Liver (tissue), 9 donors: ENCODE data around the gene ADAT2. TPM values are rescaled to one million over a fixed set of nuclear protein-coding genes. Genes with fewer than 3 reads are reported as not detected.

Experiments used
- DNase-seq: peaks from one replicate; pipeline ENCODE4 v3.0.0-alpha.2; 2017; ENCODE audit warnings: low spot score
- H3K27ac ChIP-seq, 2 donors: one replicate each; pipeline ENCODE4 v1.7.0; 2013; ENCODE audit warnings: inconsistent platforms in 2 of 2, low read length in 2 of 2, control low read depth in 1 of 2, low read depth in 1 of 2, mild to moderate bottlenecking in 1 of 2
- H3K27me3 ChIP-seq, 4 donors: one replicate each; pipeline versions ENCODE4 v1.6.1 to v1.7.0; 2013; ENCODE audit warnings: low read length in 3 of 4, inconsistent platforms in 1 of 4, mild to moderate bottlenecking in 1 of 4, moderate library complexity in 1 of 4; ENCODE audit not compliant: control insufficient read depth in 4 of 4, insufficient read depth in 4 of 4
- H3K36me3 ChIP-seq, 4 donors: one replicate each; pipeline versions ENCODE4 v1.6.1 to v1.7.0; 2013; ENCODE audit warnings: low read length in 3 of 4, mild to moderate bottlenecking in 3 of 4, low read depth in 1 of 4, moderate library complexity in 1 of 4; ENCODE audit not compliant: control insufficient read depth in 4 of 4, insufficient read depth in 3 of 4
- H3K4me1 ChIP-seq, 4 donors: one replicate each; pipeline versions ENCODE4 v1.6.1 to v1.7.0; 2013; ENCODE audit warnings: low read length in 3 of 4, mild to moderate bottlenecking in 3 of 4, moderate library complexity in 1 of 4; ENCODE audit not compliant: control insufficient read depth in 4 of 4, insufficient read depth in 4 of 4
- H3K4me3 ChIP-seq, 3 donors: one replicate each; pipeline versions ENCODE4 v1.6.1 to v1.7.0; 2013; ENCODE audit warnings: low read length in 3 of 3, control low read depth in 1 of 3, low read depth in 1 of 3, mild to moderate bottlenecking in 1 of 3
- H3K9ac ChIP-seq, 2 donors: one replicate each; pipeline ENCODE4 v1.7.0; 2013; ENCODE audit warnings: low read length in 2 of 2, mild to moderate bottlenecking in 2 of 2, moderate library complexity in 2 of 2, control low read depth in 1 of 2, low read depth in 1 of 2
- H3K9me3 ChIP-seq, 4 donors: one replicate each; pipeline versions ENCODE4 v1.6.1 to v1.7.0; 2013; ENCODE audit warnings: low read length in 3 of 4; ENCODE audit not compliant: control insufficient read depth in 4 of 4
- CTCF ChIP-seq: fragments of 150-350 bp; IDR thresholded peaks from 2 replicates; pipeline ENCODE4 v1.5.1; 2017; ENCODE audit warnings: improper control_type of control experiment, low read depth, low read length; ENCODE audit not compliant: missing input control
- EGR1 ChIP-seq, 2 donors: IDR thresholded peaks; 2 replicates each; pipeline ENCODE4 v1.6.1; 2016 to 2018; ENCODE audit warnings: antibody characterized with exemption in 2 of 2, low read depth in 2 of 2
- FOXA1 ChIP-seq: IDR thresholded peaks from 2 replicates; pipeline ENCODE4 v1.6.1; 2016; ENCODE audit warnings: antibody characterized with exemption
- GABPA ChIP-seq, 2 donors: IDR thresholded peaks in 1 of 2; conservative IDR thresholded peaks in 1 of 2; 2 replicates each; pipeline ENCODE4 v1.6.1; 2016; ENCODE audit warnings: antibody characterized with exemption in 2 of 2, mild to moderate bottlenecking in 1 of 2, moderate library complexity in 1 of 2
- HNF4A ChIP-seq, 2 donors: conservative IDR thresholded peaks; 2 replicates each; pipeline ENCODE4 v1.6.1; 2016; ENCODE audit warnings: antibody characterized with exemption in 2 of 2, mild to moderate bottlenecking in 2 of 2
- HNF4G ChIP-seq: IDR thresholded peaks from 2 replicates; pipeline ENCODE4 v1.6.1; 2016; ENCODE audit warnings: antibody characterized with exemption
- JUND ChIP-seq, 2 donors: IDR thresholded peaks; 2 replicates each; pipeline ENCODE4 v1.6.1; 2016; ENCODE audit warnings: antibody characterized with exemption in 2 of 2
- MAX ChIP-seq: IDR thresholded peaks from 2 replicates; pipeline ENCODE4 v1.6.1; 2016; ENCODE audit warnings: antibody characterized with exemption
- RAD21 ChIP-seq, 2 donors: IDR thresholded peaks; 2 replicates each; pipeline ENCODE4 v1.6.1; 2016; ENCODE audit warnings: antibody characterized with exemption in 2 of 2, mild to moderate bottlenecking in 2 of 2
- RXRA ChIP-seq, 2 donors: IDR thresholded peaks; 2 replicates each; pipeline ENCODE4 v1.6.1; 2017 to 2018; ENCODE audit warnings: antibody characterized with exemption in 2 of 2, mild to moderate bottlenecking in 1 of 2
- SP1 ChIP-seq: IDR thresholded peaks from 2 replicates; pipeline ENCODE4 v1.6.1; 2018; ENCODE audit warnings: antibody characterized with exemption, mild to moderate bottlenecking
- TAF1 ChIP-seq: conservative IDR thresholded peaks from 2 replicates; pipeline ENCODE4 v1.6.1; 2016; ENCODE audit warnings: antibody characterized with exemption, mild to moderate bottlenecking
- YY1 ChIP-seq: IDR thresholded peaks from 2 replicates; pipeline ENCODE4 v1.6.1; 2016; ENCODE audit warnings: antibody characterized with exemption, mild to moderate bottlenecking
- ZBTB33 ChIP-seq: IDR thresholded peaks from 2 replicates; pipeline ENCODE4 v1.6.1; 2016; ENCODE audit warnings: antibody characterized with exemption
- WGBS: extraction: QIAGEN DNeasy Blood & Tissue Kit; methylation state at CpG from one replicate; pipeline ENCODE4 v1.1.7; 2013; 5-methylcytosine and 5-hydroxymethylcytosine counted together
- polyA plus RNA-seq, 2 donors: library from polyadenylated mRNA; stranded (reverse) in 1 of 2; unstranded in 1 of 2; fragments of 200-250 nt in 1 of 2; fragments of >200 nt in 1 of 2; fragmentation: Nextera tagmentation in 1 of 2; extraction: Ambion mirVana in 1 of 2; gene quantifications; one replicate each; pipeline versions ENCODE4 v1.2.1 to v1.2.3, GENCODE V29; 2013 to 2015
- total RNA-seq, 2 donors: library from RNA; depleted of rRNA; stranded (reverse); fragments of >200 nt; gene quantifications; one replicate each; pipeline ENCODE4 v1.2.3, GENCODE V29; 2014
- TF ChIP-seq, protein P1 (sequence below): IDR thresholded peaks from 2 replicates; pipeline ENCODE4 v1.6.1; 2016; ENCODE audit warnings: antibody characterized with exemption, mild to moderate bottlenecking
- donor health status: healthy.
- donor health status: healthy.
- donor health status: healthy.
- donor health status: healthy.
- donor health status: healthy.

ADAT2 gene
- total and polyA plus RNA-seq, 4 donors = 1.4 to 3.7 (median 2.5) TPM

- H3K4me3 ChIP-seq = no peak overlapping the region
- no peaks in the 10 kb centered on the region for H3K9me3 ChIP-seq
- peaks cover 0 to 7% (median 2%) of the 10 kb centered on the region in 4 donors for H3K36me3 ChIP-seq
- H3K9ac ChIP-seq = no peak overlapping the region
- TF ChIP-seq SP1 = no peak
- TF ChIP-seq FOXA1 = no peak
- no peak for TF ChIP-seq EGR1 (IDR thresholded peaks at IDR 0.05; ENCODE audit: low read depth in 2 of 2)
- no peak for TF ChIP-seq HNF4G
- TF ChIP-seq, protein P1, sequence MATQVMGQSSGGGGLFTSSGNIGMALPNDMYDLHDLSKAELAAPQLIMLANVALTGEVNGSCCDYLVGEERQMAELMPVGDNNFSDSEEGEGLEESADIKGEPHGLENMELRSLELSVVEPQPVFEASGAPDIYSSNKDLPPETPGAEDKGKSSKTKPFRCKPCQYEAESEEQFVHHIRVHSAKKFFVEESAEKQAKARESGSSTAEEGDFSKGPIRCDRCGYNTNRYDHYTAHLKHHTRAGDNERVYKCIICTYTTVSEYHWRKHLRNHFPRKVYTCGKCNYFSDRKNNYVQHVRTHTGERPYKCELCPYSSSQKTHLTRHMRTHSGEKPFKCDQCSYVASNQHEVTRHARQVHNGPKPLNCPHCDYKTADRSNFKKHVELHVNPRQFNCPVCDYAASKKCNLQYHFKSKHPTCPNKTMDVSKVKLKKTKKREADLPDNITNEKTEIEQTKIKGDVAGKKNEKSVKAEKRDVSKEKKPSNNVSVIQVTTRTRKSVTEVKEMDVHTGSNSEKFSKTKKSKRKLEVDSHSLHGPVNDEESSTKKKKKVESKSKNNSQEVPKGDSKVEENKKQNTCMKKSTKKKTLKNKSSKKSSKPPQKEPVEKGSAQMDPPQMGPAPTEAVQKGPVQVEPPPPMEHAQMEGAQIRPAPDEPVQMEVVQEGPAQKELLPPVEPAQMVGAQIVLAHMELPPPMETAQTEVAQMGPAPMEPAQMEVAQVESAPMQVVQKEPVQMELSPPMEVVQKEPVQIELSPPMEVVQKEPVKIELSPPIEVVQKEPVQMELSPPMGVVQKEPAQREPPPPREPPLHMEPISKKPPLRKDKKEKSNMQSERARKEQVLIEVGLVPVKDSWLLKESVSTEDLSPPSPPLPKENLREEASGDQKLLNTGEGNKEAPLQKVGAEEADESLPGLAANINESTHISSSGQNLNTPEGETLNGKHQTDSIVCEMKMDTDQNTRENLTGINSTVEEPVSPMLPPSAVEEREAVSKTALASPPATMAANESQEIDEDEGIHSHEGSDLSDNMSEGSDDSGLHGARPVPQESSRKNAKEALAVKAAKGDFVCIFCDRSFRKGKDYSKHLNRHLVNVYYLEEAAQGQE = no peak
- TF ChIP-seq RXRA (IDR thresholded peaks at IDR 0.05) = no peak
- TF ChIP-seq MAX = no peak
- no peak for TF ChIP-seq HNF4A (conservative IDR thresholded peaks at IDR 0.05)
- TF ChIP-seq TAF1 = no peak
- no peak for TF ChIP-seq ZBTB33
- TF ChIP-seq GABPA (IDR thresholded peaks at IDR 0.05 in 1 of 2, conservative IDR thresholded peaks at IDR 0.05 in 1 of 2) = no peak
- TF ChIP-seq CTCF = no peak
- TF ChIP-seq JUND (IDR thresholded peaks at IDR 0.05) = no peak
- TF ChIP-seq YY1 = no peak
- no peak for TF ChIP-seq RAD21 (IDR thresholded peaks at IDR 0.05)
- H3K27me3 ChIP-seq = no peaks in the 10 kb centered on the region
- no peak for DNase-seq
- no peak overlapping the region for H3K27ac ChIP-seq
- 70% methylated on average over 2 of the region's 2 CpGs for WGBS
- no peaks in the 10 kb centered on the region for H3K4me1 ChIP-seq
Observed at GRCh38 chr6:143443096-143443495, 7.4 kb downstream of the ADAT2 start.
